ENCODE measurements around the gene TRIM71. TPM values are rescaled to one million over a fixed set of nuclear protein-coding genes. Genes with fewer than 3 reads are reported as not detected.

Gene TRIM71
- polyA plus RNA-seq, 2 donors = not detected

DNA sequence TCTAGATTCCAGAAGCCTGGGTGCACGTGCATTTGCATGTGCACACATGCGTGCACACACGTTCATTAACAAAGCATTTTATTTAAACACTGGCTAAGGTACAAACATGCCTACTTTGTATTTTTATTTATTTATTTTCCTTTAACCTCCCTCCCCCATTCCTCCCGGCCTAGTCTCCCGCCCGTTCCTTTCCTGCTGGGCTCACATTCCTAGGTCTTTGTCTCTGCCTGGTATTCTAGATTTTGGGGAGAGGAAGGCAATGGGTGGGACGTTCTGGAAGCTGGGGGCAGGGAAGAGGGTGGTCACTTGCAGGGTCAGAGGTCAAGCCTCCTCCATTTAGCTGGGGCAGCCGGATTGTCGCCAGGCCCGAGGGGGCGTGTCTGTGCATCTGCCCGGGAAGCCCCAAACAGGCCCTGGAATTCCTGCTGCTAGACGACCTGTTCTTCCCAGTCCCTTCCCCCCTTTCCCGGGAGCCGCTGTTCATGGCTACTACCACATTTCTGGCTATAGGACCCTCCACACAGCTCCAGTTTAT, 51.8 kb downstream of the TRIM71 start:
- WGBS, 2 donors = 72 to 77% methylated on average over 15 of the region's 15 CpGs

DNA sequence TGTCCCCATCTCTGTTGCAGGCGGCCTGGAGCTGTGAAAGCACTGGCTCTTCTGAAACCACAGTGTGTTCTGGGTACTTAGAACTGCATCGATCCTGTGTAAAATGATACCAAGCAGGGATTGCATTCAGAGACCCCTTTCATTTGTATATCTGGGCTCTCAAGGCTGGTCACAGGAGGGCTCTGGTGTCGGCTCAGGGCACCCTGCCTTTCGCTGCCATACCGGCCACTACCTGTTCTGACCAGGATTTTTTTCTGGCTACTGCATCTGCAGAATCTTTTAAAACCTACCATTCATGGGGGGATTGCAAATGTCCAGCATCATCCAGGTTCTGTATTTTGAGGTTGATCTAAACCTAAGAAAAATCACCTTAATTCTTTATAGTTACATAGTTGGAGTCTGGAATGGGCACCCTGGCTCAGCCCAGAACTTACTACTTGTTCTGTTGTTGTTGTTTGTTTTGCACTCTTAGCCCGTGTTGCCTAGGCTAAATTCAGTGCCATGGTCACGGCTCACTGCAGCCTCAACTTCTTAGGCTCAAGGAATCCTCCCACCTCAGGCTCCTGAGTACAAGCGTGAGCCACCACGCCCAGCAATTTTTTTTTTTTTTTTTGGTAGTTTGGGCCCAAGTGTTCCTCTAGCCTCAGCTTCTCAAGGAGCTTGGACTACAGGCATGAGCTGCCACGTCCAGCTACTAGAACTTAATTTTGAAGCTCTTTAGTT, 52.7 kb downstream of the TRIM71 start:
- Histone ChIP-seq H3K36me3 (ENCODE audit: control insufficient read depth in 2 of 2, insufficient read depth in 2 of 2, low read length in 1 of 2) (no peaks in the 10 kb centered on the region), H3K27me3 (ENCODE audit: control insufficient read depth in 1 of 2, insufficient read depth in 2 of 2, low read length in 2 of 2) (no peaks in the 10 kb centered on the region), H3K27ac (ENCODE audit: low read depth in 2 of 2, low read length in 1 of 2) (no peak overlapping the region), H3K9me3 (ENCODE audit: control insufficient read depth in 2 of 2, insufficient read depth in 1 of 2, low read depth in 1 of 2, low read length in 1 of 2) (no peaks in the 10 kb centered on the region), H3K4me1 (ENCODE audit: control insufficient read depth in 2 of 2, insufficient read depth in 2 of 2, low read length in 1 of 2) (peaks cover 3 to 5% of the 10 kb centered on the region in 2 donors), H3K4me3 (ENCODE audit: low read depth in 1 of 2, low read length in 2 of 2) (no peak overlapping the region)
- 68 to 82% methylated on average over 10 of the region's 10 CpGs for WGBS, 2 donors

More for the DNA sequence above, 51.8 kb downstream of the TRIM71 start:
- H3K27ac ChIP-seq (ENCODE audit: low read depth in 2 of 2, low read length in 1 of 2) = no peak overlapping the region
- peaks cover 3 to 5% of the 10 kb centered on the region in 2 donors for H3K4me1 ChIP-seq (ENCODE audit: control insufficient read depth in 2 of 2, insufficient read depth in 2 of 2, low read length in 1 of 2)
- H3K36me3 ChIP-seq (ENCODE audit: control insufficient read depth in 2 of 2, insufficient read depth in 2 of 2, low read length in 1 of 2) = no peaks in the 10 kb centered on the region
- H3K4me3 ChIP-seq (ENCODE audit: low read depth in 1 of 2, low read length in 2 of 2) = no peak overlapping the region
- no peaks in the 10 kb centered on the region for H3K27me3 ChIP-seq (ENCODE audit: control insufficient read depth in 1 of 2, insufficient read depth in 2 of 2, low read length in 2 of 2)
- no peaks in the 10 kb centered on the region for H3K9me3 ChIP-seq (ENCODE audit: control insufficient read depth in 2 of 2, insufficient read depth in 1 of 2, low read depth in 1 of 2, low read length in 1 of 2)

DNA sequence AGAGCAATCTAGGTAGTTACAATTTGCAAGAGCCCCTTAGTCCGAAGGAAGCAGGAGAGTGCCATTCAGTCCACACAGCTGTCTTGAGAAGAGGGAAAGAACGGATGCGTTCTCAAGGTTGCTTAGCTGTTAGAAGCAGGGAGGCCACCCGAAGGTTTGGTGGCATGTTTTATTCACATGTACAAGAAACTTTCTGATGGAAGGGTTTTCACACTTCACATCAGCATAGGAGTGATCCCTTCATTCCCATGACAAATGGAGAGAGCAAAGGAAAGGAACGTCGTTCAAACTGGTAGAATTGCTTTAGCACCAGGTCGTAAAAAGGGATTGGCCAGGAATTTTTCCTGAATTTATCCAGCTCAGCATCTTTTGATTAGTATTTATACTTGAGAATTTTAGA, 53.5 kb downstream of the TRIM71 start:
- Histone ChIP-seq H3K27ac (ENCODE audit: low read depth in 2 of 2, low read length in 1 of 2) (no peak overlapping the region), H3K4me3 (ENCODE audit: low read depth in 1 of 2, low read length in 2 of 2) (no peak overlapping the region), H3K4me1 (ENCODE audit: control insufficient read depth in 2 of 2, insufficient read depth in 2 of 2, low read length in 1 of 2) (peaks cover 3 to 5% of the 10 kb centered on the region in 2 donors), H3K27me3 (ENCODE audit: control insufficient read depth in 1 of 2, insufficient read depth in 2 of 2, low read length in 2 of 2) (no peaks in the 10 kb centered on the region), H3K36me3 (ENCODE audit: control insufficient read depth in 2 of 2, insufficient read depth in 2 of 2, low read length in 1 of 2) (no peaks in the 10 kb centered on the region), H3K9me3 (ENCODE audit: control insufficient read depth in 2 of 2, insufficient read depth in 1 of 2, low read depth in 1 of 2, low read length in 1 of 2) (no peaks in the 10 kb centered on the region)
- WGBS, 2 donors = 88 to 91% methylated on average over 7 of the region's 7 CpGs

DNA sequence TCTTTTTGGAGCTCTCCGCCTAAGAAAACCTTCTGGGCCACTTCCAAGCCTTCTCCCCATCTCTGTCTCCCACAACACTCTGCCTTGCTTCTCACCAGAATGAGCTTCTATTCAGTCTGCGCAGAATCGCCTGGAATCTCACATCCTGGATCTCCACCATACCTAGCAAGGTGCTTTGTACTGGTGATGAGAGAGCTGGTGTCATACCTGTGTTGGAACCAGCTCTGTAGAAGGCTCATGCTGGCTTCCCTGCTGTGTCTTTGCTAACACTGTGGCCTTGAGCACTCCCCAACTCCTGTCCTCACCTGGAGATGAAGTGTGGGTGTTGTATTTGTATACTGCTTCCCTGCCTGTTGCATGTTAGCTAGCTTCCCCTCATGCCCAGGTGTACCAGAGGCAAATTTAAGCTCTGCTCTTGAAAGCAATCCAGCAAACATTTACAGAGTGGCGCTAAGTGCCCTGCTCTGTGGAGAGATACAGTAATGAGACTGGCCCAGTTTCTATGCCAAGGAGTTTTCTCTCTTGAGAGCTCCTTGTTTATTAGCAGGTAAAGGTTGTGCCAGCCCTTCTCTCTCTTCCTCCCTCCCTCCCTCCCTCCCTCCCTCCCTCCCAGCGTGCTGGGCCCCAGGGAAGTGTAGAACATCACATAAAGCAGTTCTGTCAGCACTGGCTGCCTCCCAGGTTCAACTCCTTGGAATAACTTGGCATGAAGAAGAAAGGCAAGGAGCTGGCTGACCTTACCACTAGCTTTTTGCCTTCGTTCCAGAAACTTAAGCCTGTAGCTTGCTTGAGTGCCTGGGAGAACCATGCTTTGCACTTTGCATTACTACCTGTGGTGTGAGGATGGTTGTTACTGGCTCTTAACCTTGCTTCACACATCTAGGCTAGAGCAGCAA, 54.9 kb downstream of the TRIM71 start:
- Histone ChIP-seq H3K27me3 (ENCODE audit: control insufficient read depth in 1 of 2, insufficient read depth in 2 of 2, low read length in 2 of 2) (no peaks in the 10 kb centered on the region), H3K36me3 (ENCODE audit: control insufficient read depth in 2 of 2, insufficient read depth in 2 of 2, low read length in 1 of 2) (no peaks in the 10 kb centered on the region), H3K4me3 (ENCODE audit: low read depth in 1 of 2, low read length in 2 of 2) (no peak overlapping the region), H3K4me1 (ENCODE audit: control insufficient read depth in 2 of 2, insufficient read depth in 2 of 2, low read length in 1 of 2) (peaks cover 3 to 5% of the 10 kb centered on the region in 2 donors), H3K9me3 (ENCODE audit: control insufficient read depth in 2 of 2, insufficient read depth in 1 of 2, low read depth in 1 of 2, low read length in 1 of 2) (no peaks in the 10 kb centered on the region), H3K27ac (ENCODE audit: low read depth in 2 of 2, low read length in 1 of 2) (no peak overlapping the region)
- 48 to 49% methylated on average over 6 of the region's 6 CpGs for WGBS, 2 donors

DNA sequence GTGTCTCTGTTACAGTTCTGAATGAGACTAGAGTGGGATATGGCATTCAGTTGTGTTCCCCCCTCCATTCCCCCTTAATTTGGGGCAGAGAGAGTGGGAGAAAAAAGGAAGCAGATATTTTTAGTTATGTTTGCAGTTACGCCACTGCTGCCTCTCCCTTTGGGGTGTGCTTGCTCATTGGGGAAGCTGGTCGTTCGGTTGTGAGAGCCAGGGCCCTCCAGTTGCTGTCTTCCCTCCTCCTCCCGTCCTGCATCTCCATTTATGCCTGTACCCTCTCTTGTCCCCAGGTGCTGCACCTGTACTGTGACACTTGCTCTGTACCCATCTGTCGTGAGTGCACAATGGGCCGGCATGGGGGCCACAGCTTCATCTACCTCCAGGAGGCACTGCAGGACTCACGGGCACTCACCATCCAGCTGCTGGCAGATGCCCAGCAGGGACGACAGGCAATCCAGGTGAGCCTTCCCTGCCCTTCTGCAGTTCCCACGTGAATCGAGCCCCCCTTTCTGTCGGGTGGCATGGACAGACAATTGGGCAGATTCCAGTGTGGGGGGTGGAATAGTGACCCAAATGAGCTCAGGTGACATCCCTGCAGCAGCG, 55.8 kb downstream of the TRIM71 start:
- no peaks in the 10 kb centered on the region for H3K27me3 ChIP-seq (ENCODE audit: control insufficient read depth in 1 of 2, insufficient read depth in 2 of 2, low read length in 2 of 2)
- H3K4me3 ChIP-seq (ENCODE audit: low read depth in 1 of 2, low read length in 2 of 2) = no peak overlapping the region
- WGBS, 2 donors = 53 to 56% methylated on average over 12 of the region's 12 CpGs
- H3K27ac ChIP-seq (ENCODE audit: low read depth in 2 of 2, low read length in 1 of 2) = no peak overlapping the region
- H3K36me3 ChIP-seq (ENCODE audit: control insufficient read depth in 2 of 2, insufficient read depth in 2 of 2, low read length in 1 of 2) = no peaks in the 10 kb centered on the region
- peaks cover 3 to 5% of the 10 kb centered on the region in 2 donors for H3K4me1 ChIP-seq (ENCODE audit: control insufficient read depth in 2 of 2, insufficient read depth in 2 of 2, low read length in 1 of 2)
- H3K9me3 ChIP-seq (ENCODE audit: control insufficient read depth in 2 of 2, insufficient read depth in 1 of 2, low read depth in 1 of 2, low read length in 1 of 2) = no peaks in the 10 kb centered on the region

DNA sequence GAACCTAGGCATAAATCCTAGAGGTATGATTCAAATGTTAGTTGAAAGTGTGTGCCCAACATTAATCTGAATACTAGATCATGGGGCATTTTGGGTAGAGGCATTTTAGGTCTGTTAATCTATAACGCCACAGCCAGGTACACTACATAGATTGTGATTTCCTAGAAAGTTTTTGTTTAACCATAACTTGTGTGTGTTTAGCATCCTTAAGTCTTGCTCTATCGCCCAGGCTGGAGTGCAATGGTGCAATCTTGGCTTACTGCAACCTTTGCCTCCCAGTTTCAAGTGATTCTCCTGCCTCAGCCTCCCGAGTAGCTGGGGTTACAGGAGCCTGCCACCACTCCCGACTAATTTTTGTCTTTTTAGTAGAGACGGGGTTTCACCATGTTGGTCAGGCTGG, 59.1 kb downstream of the TRIM71 start:
- Histone ChIP-seq H3K27me3 (ENCODE audit: control insufficient read depth in 1 of 2, insufficient read depth in 2 of 2, low read length in 2 of 2) (no peaks in the 10 kb centered on the region), H3K9me3 (ENCODE audit: control insufficient read depth in 2 of 2, insufficient read depth in 1 of 2, low read depth in 1 of 2, low read length in 1 of 2) (no peaks in the 10 kb centered on the region), H3K4me3 (ENCODE audit: low read depth in 1 of 2, low read length in 2 of 2) (no peak overlapping the region), H3K27ac (ENCODE audit: low read depth in 2 of 2, low read length in 1 of 2) (no peak overlapping the region), H3K4me1 (ENCODE audit: control insufficient read depth in 2 of 2, insufficient read depth in 2 of 2, low read length in 1 of 2) (peaks cover 3 to 5% of the 10 kb centered on the region in 2 donors), H3K36me3 (ENCODE audit: control insufficient read depth in 2 of 2, insufficient read depth in 2 of 2, low read length in 1 of 2) (no peaks in the 10 kb centered on the region)
- 93% methylated on average over 5 of the region's 5 CpGs for WGBS, 2 donors

DNA sequence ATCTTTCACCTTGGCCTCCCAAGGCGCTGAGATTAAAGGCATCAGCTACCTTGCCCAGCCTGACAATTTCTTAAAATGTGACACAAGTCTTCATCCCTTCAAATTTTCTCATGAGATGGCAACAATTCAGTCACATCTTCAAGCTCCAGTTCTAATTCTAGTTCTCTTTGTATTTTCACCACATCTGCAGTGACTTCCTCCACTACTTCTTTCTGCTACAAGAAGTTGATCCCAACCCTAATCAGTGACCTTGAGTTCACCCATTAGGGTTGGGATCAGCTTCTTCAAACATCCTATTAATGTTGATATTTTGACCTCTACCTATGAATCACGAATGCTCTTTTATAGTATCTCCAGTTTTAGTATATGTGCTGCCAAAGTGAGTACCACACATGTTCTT, 59.8 kb downstream of the TRIM71 start:
- no peaks in the 10 kb centered on the region for H3K27me3 ChIP-seq (ENCODE audit: control insufficient read depth in 1 of 2, insufficient read depth in 2 of 2, low read length in 2 of 2)
- WGBS, 2 donors = 83 to 87% methylated on average over 2 of the region's 2 CpGs
- H3K4me3 ChIP-seq (ENCODE audit: low read depth in 1 of 2, low read length in 2 of 2) = no peak overlapping the region
- H3K36me3 ChIP-seq (ENCODE audit: control insufficient read depth in 2 of 2, insufficient read depth in 2 of 2, low read length in 1 of 2) = no peaks in the 10 kb centered on the region
- H3K27ac ChIP-seq (ENCODE audit: low read depth in 2 of 2, low read length in 1 of 2) = no peak overlapping the region
- no peaks in the 10 kb centered on the region for H3K9me3 ChIP-seq (ENCODE audit: control insufficient read depth in 2 of 2, insufficient read depth in 1 of 2, low read depth in 1 of 2, low read length in 1 of 2)
- H3K4me1 ChIP-seq (ENCODE audit: control insufficient read depth in 2 of 2, insufficient read depth in 2 of 2, low read length in 1 of 2) = peaks cover 3 to 5% of the 10 kb centered on the region in 2 donors

DNA sequence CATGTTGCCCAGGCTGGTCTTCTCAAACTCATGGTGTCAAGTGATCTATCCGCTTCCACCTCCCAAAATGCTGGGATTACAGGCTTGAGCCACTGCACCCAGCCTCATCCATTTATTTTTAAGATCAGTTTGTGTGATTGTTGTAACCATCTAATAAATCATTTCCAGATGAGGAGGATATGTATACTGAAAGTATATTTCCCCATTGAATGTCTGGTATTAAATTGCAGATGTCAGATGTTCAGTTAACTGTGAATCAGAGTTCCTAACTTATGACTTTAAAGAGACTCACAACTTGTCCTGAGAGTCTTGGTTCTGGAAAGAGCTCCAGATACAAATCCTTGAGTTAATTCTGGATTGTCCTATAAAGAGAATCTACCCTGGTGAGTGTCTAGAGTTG, 62.4 kb downstream of the TRIM71 start:
- no peaks in the 10 kb centered on the region for H3K9me3 ChIP-seq (ENCODE audit: control insufficient read depth in 2 of 2, insufficient read depth in 1 of 2, low read depth in 1 of 2, low read length in 1 of 2)
- 94 to 100% methylated on average over 1 of the region's 1 CpG for WGBS, 2 donors
- H3K27me3 ChIP-seq (ENCODE audit: control insufficient read depth in 1 of 2, insufficient read depth in 2 of 2, low read length in 2 of 2) = no peaks in the 10 kb centered on the region
- H3K4me3 ChIP-seq (ENCODE audit: low read depth in 1 of 2, low read length in 2 of 2) = no peak overlapping the region
- no peaks in the 10 kb centered on the region for H3K36me3 ChIP-seq (ENCODE audit: control insufficient read depth in 2 of 2, insufficient read depth in 2 of 2, low read length in 1 of 2)
- no peaks in the 10 kb centered on the region for H3K4me1 ChIP-seq (ENCODE audit: control insufficient read depth in 2 of 2, insufficient read depth in 2 of 2, low read length in 1 of 2)
- H3K27ac ChIP-seq (ENCODE audit: low read depth in 2 of 2, low read length in 1 of 2) = no peak overlapping the region

DNA sequence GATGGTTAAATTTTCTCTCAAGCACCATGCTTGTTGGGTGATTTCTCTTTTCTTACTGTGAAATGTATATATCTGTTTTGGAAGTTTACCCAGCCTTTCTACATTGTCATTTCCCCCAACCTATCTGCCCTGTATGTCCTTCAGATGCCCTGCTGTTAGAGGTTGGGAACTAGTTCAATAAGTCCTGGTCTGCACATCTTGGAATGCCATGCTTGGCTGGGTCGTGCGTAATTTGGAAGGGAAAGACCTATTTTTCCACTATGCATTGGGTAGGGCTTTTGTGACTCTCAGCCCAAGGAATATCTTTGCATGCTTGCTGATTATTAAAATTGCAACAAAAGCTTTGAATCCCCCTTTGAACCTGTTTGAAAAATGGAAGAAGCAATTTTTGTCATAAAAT, 63.8 kb downstream of the TRIM71 start:
- Histone ChIP-seq H3K27me3 (ENCODE audit: control insufficient read depth in 1 of 2, insufficient read depth in 2 of 2, low read length in 2 of 2) (no peaks in the 10 kb centered on the region), H3K9me3 (ENCODE audit: control insufficient read depth in 2 of 2, insufficient read depth in 1 of 2, low read depth in 1 of 2, low read length in 1 of 2) (no peaks in the 10 kb centered on the region), H3K36me3 (ENCODE audit: control insufficient read depth in 2 of 2, insufficient read depth in 2 of 2, low read length in 1 of 2) (no peaks in the 10 kb centered on the region), H3K27ac (ENCODE audit: low read depth in 2 of 2, low read length in 1 of 2) (no peak overlapping the region), H3K4me3 (ENCODE audit: low read depth in 1 of 2, low read length in 2 of 2) (no peak overlapping the region), H3K4me1 (ENCODE audit: control insufficient read depth in 2 of 2, insufficient read depth in 2 of 2, low read length in 1 of 2) (no peaks in the 10 kb centered on the region)
- 92% methylated on average over 2 of the region's 2 CpGs for WGBS, 2 donors
